ENCODE data around the gene MMEL1.

Gene MMEL1

DNA sequence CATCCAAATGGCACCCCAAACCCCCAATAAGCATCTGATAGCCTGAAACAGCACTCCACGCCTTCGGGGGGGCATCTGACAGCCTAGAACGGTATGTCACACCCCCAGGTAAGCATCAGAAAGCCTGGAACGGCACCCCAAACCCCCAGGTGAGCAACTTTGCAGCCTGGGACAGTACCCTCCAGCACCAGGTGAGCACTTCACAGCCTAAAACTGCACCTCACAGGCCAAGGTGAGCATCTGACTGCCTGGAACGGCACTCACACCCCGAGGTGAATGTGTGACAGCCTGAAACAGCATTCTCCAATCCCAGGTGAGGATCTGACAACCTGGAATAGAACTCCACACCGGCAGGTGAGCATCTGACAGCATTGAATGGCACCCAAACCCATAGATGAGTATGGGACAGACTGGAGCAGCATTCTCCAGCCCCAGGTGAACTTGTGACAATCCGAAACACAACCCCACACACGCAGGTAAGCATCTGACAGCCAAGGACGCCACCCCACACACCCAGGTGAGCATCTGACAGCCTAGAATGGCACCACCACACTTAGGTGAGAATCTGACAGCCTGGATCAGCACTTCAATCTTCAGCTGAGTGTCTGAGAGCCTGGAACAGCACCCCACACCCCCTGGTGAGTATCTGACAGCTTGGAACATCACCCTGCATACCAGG is 18.3 kb upstream of the MMEL1 start:
- CTCF ChIA-PET: no interaction called here
- no peak for TF ChIP-seq CTCF (conservative IDR thresholded peaks at IDR 0.05; ENCODE audit: low read depth)
- H3K27ac ChIP-seq: no peak overlapping the region
- no peak for DNase-seq (ENCODE audit: low spot score)
- POLR2A ChIA-PET (ENCODE audit: low non-redundant PET): no interaction called here

DNA sequence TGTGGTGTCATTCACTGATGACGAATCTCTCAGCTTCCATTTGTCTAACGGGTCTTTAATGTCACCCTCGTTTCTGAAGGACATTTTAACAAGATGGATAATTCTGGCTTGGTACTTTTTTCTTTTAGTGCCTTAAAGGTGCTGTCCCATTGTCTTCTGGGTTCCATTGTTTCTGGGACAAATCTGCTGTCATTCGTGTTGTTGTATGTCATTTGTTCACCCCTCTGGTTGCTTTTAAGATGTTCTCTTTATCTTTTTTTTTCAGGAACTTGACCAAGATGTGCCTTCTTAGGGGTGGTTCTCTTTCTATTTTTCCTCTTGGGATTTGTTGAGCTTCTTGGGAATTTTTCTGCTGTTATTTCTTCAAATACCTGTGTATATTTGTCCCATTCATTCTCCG is 14.0 kb upstream of the MMEL1 start:
- no peak for DNase-seq (ENCODE audit: low spot score)
- H3K27ac ChIP-seq: no peak overlapping the region
- TF ChIP-seq CTCF (conservative IDR thresholded peaks at IDR 0.05; ENCODE audit: low read depth): no peak
- ChIA-PET POLR2A (ENCODE audit: low non-redundant PET) (no interaction called here), CTCF (no interaction called here)

GRCh38 chr1:2645776-2646175 is 13.0 kb upstream of the MMEL1 start:
- ChIA-PET CTCF (no interaction called here), POLR2A (ENCODE audit: low non-redundant PET) (no interaction called here)
- no peak for TF ChIP-seq CTCF (conservative IDR thresholded peaks at IDR 0.05; ENCODE audit: low read depth)
- no peak overlapping the region for H3K27ac ChIP-seq
- no peak for DNase-seq (ENCODE audit: low spot score)

GRCh38 chr1:2645143-2645542 is 12.3 kb upstream of the MMEL1 start:
- ChIA-PET CTCF (no interaction called here), POLR2A (ENCODE audit: low non-redundant PET) (no interaction called here)
- TF ChIP-seq CTCF (conservative IDR thresholded peaks at IDR 0.05; ENCODE audit: low read depth): no peak
- no peak overlapping the region for H3K27ac ChIP-seq
- no peak for DNase-seq (ENCODE audit: low spot score)

DNA sequence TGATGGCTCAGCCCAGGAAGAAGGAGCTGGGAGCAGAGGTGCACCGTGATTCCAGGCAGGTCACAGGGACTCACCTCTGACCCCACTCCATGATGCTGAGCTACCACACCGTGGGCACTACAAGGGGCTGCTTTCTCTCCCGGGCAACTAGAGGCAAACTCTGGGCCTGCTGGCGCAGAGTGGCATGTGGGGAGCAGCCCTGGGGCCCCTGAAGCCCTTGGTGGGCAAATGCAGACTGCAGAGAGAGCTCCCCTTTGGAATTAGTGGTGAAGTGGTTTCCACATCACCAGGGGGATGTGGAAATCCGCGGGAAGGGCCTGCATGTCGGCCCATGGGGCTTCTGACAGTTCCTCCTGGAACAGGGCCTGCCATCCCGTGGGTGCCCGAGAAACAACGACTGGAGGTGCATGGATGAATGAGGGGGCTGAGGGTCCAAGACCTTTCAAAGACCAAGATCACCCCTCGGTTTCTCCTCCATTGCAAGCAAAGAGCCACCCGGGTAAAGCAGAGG is 11.8 kb upstream of the MMEL1 start:
- CTCF ChIA-PET: interaction anchor here (0.7 kb wide), 1 partner anchor 110 kb away, joined by 3 read pairs; no protein-coding TSS in a partner anchor
- no peak overlapping the region for H3K27ac ChIP-seq
- TF ChIP-seq CTCF (conservative IDR thresholded peaks at IDR 0.05; ENCODE audit: low read depth): no peak
- DNase-seq (ENCODE audit: low spot score): no peak
- POLR2A ChIA-PET (ENCODE audit: low non-redundant PET): no interaction called here

DNA sequence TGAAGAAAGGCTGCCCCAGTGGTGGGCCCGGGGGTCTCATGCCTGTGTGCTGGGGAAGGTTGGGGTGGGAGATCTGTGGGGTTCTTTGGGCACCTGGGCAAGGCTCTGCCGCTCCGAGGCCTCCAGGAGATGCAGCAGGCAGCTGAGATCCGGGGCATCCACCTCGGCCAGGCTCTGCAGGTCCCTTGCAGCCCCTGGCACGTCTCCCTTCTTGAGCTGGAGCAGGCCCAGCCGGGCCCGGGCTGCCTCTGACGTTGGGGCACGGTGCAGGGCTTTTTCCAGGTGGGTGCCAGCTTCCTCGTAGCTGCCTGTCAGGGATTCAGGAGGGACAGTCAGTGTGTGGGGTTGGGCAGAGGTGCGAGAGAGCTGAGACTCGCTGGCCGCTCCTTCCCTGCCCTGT is 11.4 kb upstream of the MMEL1 start:
- no peak for TF ChIP-seq CTCF (conservative IDR thresholded peaks at IDR 0.05; ENCODE audit: low read depth)
- H3K27ac ChIP-seq: no peak overlapping the region
- POLR2A ChIA-PET (ENCODE audit: low non-redundant PET): no interaction called here
- no peak for DNase-seq (ENCODE audit: low spot score)
- CTCF ChIA-PET: interaction anchor here (0.7 kb wide), 1 partner anchor 110 kb away, joined by 3 read pairs; no protein-coding TSS in a partner anchor
